ENCODE results near the gene STARD7.

DNA sequence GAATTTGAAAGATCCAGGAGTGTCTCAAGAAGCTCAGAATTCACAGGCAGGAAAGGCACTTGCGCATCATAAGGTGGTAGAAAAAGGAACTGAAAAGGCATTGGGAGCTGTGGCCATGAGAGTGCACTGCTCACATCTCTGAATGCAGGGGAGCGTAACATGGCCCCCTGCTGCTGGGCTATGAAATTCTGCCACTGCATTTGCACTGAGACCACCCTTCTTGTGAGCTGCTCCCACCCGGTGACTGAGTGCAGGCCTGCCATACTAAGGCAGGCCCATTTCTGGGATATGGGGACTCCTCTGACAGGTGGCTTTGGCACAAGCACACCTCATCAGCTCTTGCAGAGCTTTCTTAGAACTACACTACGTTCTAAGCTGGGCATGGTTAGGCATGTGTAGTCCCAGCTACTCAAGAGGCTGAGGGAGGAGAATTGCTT lies 25.3 kb upstream of the STARD7 start:
- TF ChIP-seq EP300 (IDR thresholded peaks at IDR 0.05) = no peak
- TF ChIP-seq, protein P1, sequence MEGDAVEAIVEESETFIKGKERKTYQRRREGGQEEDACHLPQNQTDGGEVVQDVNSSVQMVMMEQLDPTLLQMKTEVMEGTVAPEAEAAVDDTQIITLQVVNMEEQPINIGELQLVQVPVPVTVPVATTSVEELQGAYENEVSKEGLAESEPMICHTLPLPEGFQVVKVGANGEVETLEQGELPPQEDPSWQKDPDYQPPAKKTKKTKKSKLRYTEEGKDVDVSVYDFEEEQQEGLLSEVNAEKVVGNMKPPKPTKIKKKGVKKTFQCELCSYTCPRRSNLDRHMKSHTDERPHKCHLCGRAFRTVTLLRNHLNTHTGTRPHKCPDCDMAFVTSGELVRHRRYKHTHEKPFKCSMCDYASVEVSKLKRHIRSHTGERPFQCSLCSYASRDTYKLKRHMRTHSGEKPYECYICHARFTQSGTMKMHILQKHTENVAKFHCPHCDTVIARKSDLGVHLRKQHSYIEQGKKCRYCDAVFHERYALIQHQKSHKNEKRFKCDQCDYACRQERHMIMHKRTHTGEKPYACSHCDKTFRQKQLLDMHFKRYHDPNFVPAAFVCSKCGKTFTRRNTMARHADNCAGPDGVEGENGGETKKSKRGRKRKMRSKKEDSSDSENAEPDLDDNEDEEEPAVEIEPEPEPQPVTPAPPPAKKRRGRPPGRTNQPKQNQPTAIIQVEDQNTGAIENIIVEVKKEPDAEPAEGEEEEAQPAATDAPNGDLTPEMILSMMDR (IDR thresholded peaks at IDR 0.05) = no peak
- TF ChIP-seq POLR2A (IDR thresholded peaks at IDR 0.05) = no peak
- TF ChIP-seq POLR2AphosphoS5 (IDR thresholded peaks at IDR 0.05) = no peak

Measured in sigmoid colon (tissue), 4 donors.